ENCODE data around the gene HORMAD2.

Gene HORMAD2

DNA sequence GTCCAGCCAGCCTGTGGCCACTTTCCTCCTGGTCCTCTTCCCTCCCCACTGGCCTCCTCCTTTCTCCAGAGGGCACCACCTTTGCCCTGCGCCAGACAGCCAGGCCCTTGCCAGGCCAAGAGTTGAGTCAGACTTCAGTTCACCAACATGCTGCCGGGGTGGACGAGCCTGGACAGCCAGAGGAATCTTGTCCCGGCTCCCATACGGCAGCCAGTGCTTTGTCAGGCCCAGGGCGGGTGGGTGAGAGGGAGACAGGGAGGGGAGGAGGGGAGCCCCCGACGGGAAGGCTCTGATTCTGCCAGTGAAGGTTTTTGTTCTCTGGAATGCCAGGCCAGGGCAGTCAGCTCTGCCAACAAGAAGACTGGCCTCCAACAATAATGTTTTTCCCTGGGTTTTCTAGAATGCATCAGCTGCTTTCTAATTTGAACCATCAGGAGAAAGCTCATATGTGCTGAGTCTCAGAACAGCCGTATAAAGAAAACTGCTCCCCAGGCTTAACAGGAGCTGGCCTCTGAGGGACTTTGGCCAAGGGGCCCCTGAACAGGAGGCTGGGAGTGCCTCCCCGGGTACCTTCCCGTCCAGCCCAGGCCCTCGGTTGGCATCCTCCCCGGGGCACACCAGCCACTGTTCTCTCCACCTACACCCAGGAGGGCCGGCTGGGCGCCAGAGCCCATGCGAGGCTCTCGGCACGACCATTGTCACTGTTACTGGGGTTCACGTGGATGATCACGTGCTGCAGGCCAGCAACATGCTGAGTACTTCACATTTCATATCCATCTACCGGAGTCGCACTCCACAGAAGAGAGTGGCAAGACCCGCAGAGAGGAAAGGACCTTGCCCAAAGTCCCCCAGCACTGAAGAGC is 137.7 kb downstream of the HORMAD2 start:
- Histone ChIP-seq H3K4me3 (ENCODE audit: low read length) (no peak overlapping the region), H3K36me3 (ENCODE audit: control insufficient read depth, insufficient read depth, low read length) (no peaks in the 10 kb centered on the region), H3K4me1 (ENCODE audit: control insufficient read depth, insufficient read depth, low read length) (peaks cover 6% of the 10 kb centered on the region; the same call in 1 of the 2 replicates), H3K27me3 (ENCODE audit: control insufficient read depth, insufficient read depth, low read length) (no peaks in the 10 kb centered on the region), H3K9me3 (ENCODE audit: control insufficient read depth, insufficient read depth, low read length) (no peaks in the 10 kb centered on the region), H3K27ac (ENCODE audit: low read length) (no peak overlapping the region)
- no CpG with 5 or more reads among the region's 23 CpGs for WGBS (ENCODE audit: insufficient coverage, insufficient read length)
- no peak for DNase-seq (ENCODE audit: low read depth, low spot score)

DNA sequence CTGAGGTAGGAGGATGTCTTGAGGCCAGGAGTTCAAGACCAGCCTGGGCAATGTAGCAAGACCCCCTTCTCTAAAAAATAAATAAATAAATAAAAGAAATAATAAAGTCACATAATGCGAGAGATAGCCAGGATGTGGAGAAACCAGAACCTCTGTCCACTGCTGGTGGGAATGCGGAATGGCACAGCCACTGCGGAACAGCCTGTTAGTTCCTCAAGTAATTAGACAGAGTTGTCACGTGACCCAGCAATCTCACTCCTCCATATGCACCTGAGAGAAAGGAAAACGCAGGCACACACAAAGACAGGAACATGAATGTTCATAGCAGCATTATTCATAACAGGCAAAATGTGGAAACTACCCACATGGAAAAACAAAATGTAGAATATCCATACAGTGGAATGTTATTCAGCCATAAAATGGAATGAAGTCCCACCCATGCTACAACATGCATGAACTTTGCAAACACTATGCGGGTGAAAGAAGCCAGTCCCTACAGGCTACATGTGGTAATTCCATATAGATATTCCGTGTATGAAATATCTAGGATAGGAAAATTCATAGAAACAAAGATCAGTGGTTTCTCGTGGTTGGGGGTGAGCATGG is 138.9 kb downstream of the HORMAD2 start:
- no CpG with 5 or more reads among the region's 8 CpGs for WGBS (ENCODE audit: insufficient coverage, insufficient read length)
- no peak overlapping the region for H3K27ac ChIP-seq (ENCODE audit: low read length)
- H3K4me3 ChIP-seq (ENCODE audit: low read length), result no peak overlapping the region
- H3K27me3 ChIP-seq (ENCODE audit: control insufficient read depth, insufficient read depth, low read length), result no peaks in the 10 kb centered on the region
- DNase-seq (ENCODE audit: low read depth, low spot score), result no peak
- H3K4me1 ChIP-seq (ENCODE audit: control insufficient read depth, insufficient read depth, low read length), result peaks cover 6% of the 10 kb centered on the region; the same call in 1 of the 2 replicates
- no peaks in the 10 kb centered on the region for H3K9me3 ChIP-seq (ENCODE audit: control insufficient read depth, insufficient read depth, low read length)
- no peaks in the 10 kb centered on the region for H3K36me3 ChIP-seq (ENCODE audit: control insufficient read depth, insufficient read depth, low read length)

DNA sequence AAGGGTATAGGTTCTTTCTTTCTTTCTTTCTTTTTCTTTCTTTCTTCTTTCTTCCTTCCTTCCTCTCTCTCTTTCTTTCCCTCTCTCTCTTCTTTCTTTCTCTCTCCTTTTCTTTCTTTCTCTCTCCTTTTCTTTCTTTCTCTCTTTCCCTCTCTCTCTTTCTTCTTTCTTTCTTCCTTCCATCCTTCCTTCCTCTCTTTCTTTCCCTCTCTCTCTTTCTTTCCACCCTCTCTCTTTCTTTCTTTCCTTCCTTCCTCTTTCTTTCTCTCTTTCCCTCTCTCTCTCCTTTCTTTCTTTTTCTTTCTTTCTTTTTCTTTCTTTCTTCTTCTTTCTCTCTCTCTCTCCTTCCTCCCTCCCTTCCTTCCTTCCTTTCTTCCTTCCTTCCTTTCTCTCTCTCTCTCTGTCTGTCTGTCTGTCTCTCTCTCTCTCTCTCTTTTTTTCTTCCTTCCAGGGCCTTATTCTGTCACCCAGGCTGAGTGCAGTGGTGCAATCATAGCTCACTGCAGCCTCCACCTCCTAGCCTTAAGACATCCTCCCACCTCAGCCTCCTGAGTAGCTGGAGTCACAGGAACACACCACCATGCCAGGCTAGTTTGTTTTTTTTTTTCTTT is 139.5 kb downstream of the HORMAD2 start:
- Histone ChIP-seq H3K4me1 (ENCODE audit: control insufficient read depth, insufficient read depth, low read length) (peaks cover 3% of the 10 kb centered on the region; the same call in 1 of the 2 replicates), H3K27ac (ENCODE audit: low read length) (no peak overlapping the region)
- no peak for DNase-seq (ENCODE audit: low read depth, low spot score)

GRCh38 chr22:30220338-30221012 is 140.2 kb downstream of the HORMAD2 start:
- Histone ChIP-seq H3K27ac (ENCODE audit: low read length) (no peak overlapping the region), H3K9me3 (ENCODE audit: control insufficient read depth, insufficient read depth, low read length) (no peaks in the 10 kb centered on the region), H3K4me3 (ENCODE audit: low read length) (no peak overlapping the region), H3K27me3 (ENCODE audit: control insufficient read depth, insufficient read depth, low read length) (no peaks in the 10 kb centered on the region), H3K4me1 (ENCODE audit: control insufficient read depth, insufficient read depth, low read length) (no peaks in the 10 kb centered on the region), H3K36me3 (ENCODE audit: control insufficient read depth, insufficient read depth, low read length) (no peaks in the 10 kb centered on the region)
- WGBS (ENCODE audit: insufficient coverage, insufficient read length), result no CpG with 5 or more reads among the region's 7 CpGs
- no peak for DNase-seq (ENCODE audit: low read depth, low spot score)

More for the DNA sequence above, 139.5 kb downstream of the HORMAD2 start:
- Histone ChIP-seq H3K27me3 (ENCODE audit: control insufficient read depth, insufficient read depth, low read length) (no peaks in the 10 kb centered on the region), H3K36me3 (ENCODE audit: control insufficient read depth, insufficient read depth, low read length) (no peaks in the 10 kb centered on the region), H3K4me3 (ENCODE audit: low read length) (no peak overlapping the region), H3K9me3 (ENCODE audit: control insufficient read depth, insufficient read depth, low read length) (no peaks in the 10 kb centered on the region)

GRCh38 chr22:30221121-30221992 is 141.1 kb downstream of the HORMAD2 start:
- no peak overlapping the region for H3K4me3 ChIP-seq (ENCODE audit: low read length)
- H3K27me3 ChIP-seq (ENCODE audit: control insufficient read depth, insufficient read depth, low read length), result no peaks in the 10 kb centered on the region
- H3K4me1 ChIP-seq (ENCODE audit: control insufficient read depth, insufficient read depth, low read length), result no peaks in the 10 kb centered on the region
- no peak overlapping the region for H3K27ac ChIP-seq (ENCODE audit: low read length)
- WGBS (ENCODE audit: insufficient coverage, insufficient read length), result no CpG with 5 or more reads among the region's 26 CpGs
- H3K36me3 ChIP-seq (ENCODE audit: control insufficient read depth, insufficient read depth, low read length), result no peaks in the 10 kb centered on the region
- no peak for DNase-seq (ENCODE audit: low read depth, low spot score)
- H3K9me3 ChIP-seq (ENCODE audit: control insufficient read depth, insufficient read depth, low read length), result no peaks in the 10 kb centered on the region

- H3K36me3 ChIP-seq (ENCODE audit: control insufficient read depth, insufficient read depth, low read length), result no peaks in the 10 kb centered on the region
- H3K9me3 ChIP-seq (ENCODE audit: control insufficient read depth, insufficient read depth, low read length), result no peaks in the 10 kb centered on the region
- H3K27ac ChIP-seq (ENCODE audit: low read length), result no peak overlapping the region
- no peak overlapping the region for H3K4me3 ChIP-seq (ENCODE audit: low read length)
- H3K27me3 ChIP-seq (ENCODE audit: control insufficient read depth, insufficient read depth, low read length), result no peaks in the 10 kb centered on the region
- H3K4me1 ChIP-seq (ENCODE audit: control insufficient read depth, insufficient read depth, low read length), result no peaks in the 10 kb centered on the region
- no CpG with 5 or more reads among the region's 4 CpGs for WGBS (ENCODE audit: insufficient coverage, insufficient read length)
- no peak for DNase-seq (ENCODE audit: low read depth, low spot score)
These were observed 142.1 kb downstream of the HORMAD2 start for GRCh38 chr22:30222321-30222720.

GRCh38 chr22:30223303-30223702 is 143.0 kb downstream of the HORMAD2 start:
- DNase-seq (ENCODE audit: low read depth, low spot score), result no peak
- H3K9me3 ChIP-seq (ENCODE audit: control insufficient read depth, insufficient read depth, low read length), result no peaks in the 10 kb centered on the region
- H3K36me3 ChIP-seq (ENCODE audit: control insufficient read depth, insufficient read depth, low read length), result no peaks in the 10 kb centered on the region
- H3K27me3 ChIP-seq (ENCODE audit: control insufficient read depth, insufficient read depth, low read length), result no peaks in the 10 kb centered on the region
- no peak overlapping the region for H3K27ac ChIP-seq (ENCODE audit: low read length)
- WGBS (ENCODE audit: insufficient coverage, insufficient read length), result no CpG with 5 or more reads among the region's 15 CpGs
- H3K4me3 ChIP-seq (ENCODE audit: low read length), result no peak overlapping the region
- no peaks in the 10 kb centered on the region for H3K4me1 ChIP-seq (ENCODE audit: control insufficient read depth, insufficient read depth, low read length)

- DNase-seq (ENCODE audit: low read depth, low spot score), result no peak
These were observed 144.0 kb downstream of the HORMAD2 start for GRCh38 chr22:30224161-30224857.

DNA sequence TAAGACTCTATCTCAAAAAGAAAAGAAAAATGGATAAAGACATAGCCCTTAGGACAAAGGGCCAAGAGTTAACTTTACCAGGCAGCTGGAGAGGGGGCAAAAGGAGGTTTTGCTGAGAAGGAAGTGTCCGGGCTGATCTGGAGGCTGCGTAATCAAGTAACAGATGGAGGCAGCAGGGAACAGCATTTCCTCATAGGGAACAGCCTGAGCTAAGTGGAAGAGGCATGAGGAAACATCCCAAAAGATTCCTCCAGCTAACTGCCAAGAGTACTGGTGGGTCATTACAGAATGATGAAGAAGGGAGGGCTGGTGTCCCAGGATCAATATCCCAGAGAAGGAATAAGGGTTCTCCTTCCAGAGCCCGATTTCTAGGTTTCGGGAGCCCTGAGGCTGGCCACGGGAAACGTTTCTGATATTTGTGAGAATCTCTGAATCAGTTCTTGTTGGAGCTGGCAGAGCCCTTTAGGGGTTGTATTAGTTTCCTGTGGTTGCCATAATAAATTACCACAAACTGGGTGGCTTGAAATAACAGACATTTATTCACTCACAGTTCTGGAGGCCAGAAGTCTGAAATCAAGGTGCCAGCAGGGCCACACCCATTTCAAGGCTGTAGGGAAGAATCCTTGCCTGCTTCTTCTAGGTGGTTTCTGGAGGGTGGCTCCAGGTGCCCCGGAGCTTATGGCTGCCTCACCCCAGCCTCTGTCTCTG is 145.1 kb downstream of the HORMAD2 start:
- Histone ChIP-seq H3K4me3 (ENCODE audit: low read length) (no peak overlapping the region), H3K4me1 (ENCODE audit: control insufficient read depth, insufficient read depth, low read length) (peaks cover 3% of the 10 kb centered on the region; the same call in 1 of the 2 replicates), H3K27me3 (ENCODE audit: control insufficient read depth, insufficient read depth, low read length) (no peaks in the 10 kb centered on the region), H3K36me3 (ENCODE audit: control insufficient read depth, insufficient read depth, low read length) (no peaks in the 10 kb centered on the region), H3K27ac (ENCODE audit: low read length) (no peak overlapping the region), H3K9me3 (ENCODE audit: control insufficient read depth, insufficient read depth, low read length) (no peaks in the 10 kb centered on the region)
- DNase-seq (ENCODE audit: low read depth, low spot score), result no peak
- WGBS (ENCODE audit: insufficient coverage, insufficient read length), result no CpG with 5 or more reads among the region's 7 CpGs

More at GRCh38 chr22:30224161-30224857, 144.0 kb downstream of the HORMAD2 start:
- Histone ChIP-seq H3K4me1 (ENCODE audit: control insufficient read depth, insufficient read depth, low read length) (peaks cover 3% of the 10 kb centered on the region; the same call in 1 of the 2 replicates), H3K27me3 (ENCODE audit: control insufficient read depth, insufficient read depth, low read length) (no peaks in the 10 kb centered on the region), H3K36me3 (ENCODE audit: control insufficient read depth, insufficient read depth, low read length) (no peaks in the 10 kb centered on the region), H3K9me3 (ENCODE audit: control insufficient read depth, insufficient read depth, low read length) (no peaks in the 10 kb centered on the region), H3K4me3 (ENCODE audit: low read length) (no peak overlapping the region), H3K27ac (ENCODE audit: low read length) (no peak overlapping the region)
- WGBS (ENCODE audit: insufficient coverage, insufficient read length), result no CpG with 5 or more reads among the region's 11 CpGs

All from iPS DF 6.9 (cell line).